H9 (cell line): ENCODE data around the gene CDK5. TPM values are rescaled to one million over a fixed set of nuclear protein-coding genes. Genes with fewer than 3 reads are reported as not detected.

ENCODE experiments used
- DNase-seq: peaks from one replicate; pipeline ENCODE4 v3.0.0-alpha.2; 2017
- H2AFZ ChIP-seq: one replicate; pipeline ENCODE4 v1.6.1; 2013; ENCODE audit warnings: mild to moderate bottlenecking, low read length, control low read depth, moderate library complexity
- H2AK5ac ChIP-seq: 2 replicates; pipeline ENCODE4 v1.6.1; 2013; ENCODE audit warnings: low read length, control low read depth, mixed read lengths; ENCODE audit not compliant: insufficient read length
- H2BK120ac ChIP-seq: one replicate; pipeline ENCODE4 v1.6.1; 2013; ENCODE audit warnings: low read depth, mild to moderate bottlenecking, low read length, control low read depth, inconsistent platforms; ENCODE audit not compliant: poor library complexity, severe bottlenecking
- H2BK12ac ChIP-seq: 2 replicates; pipeline ENCODE4 v1.6.1; 2013; ENCODE audit warnings: low read length, control low read depth, mixed read lengths, low read depth; ENCODE audit not compliant: insufficient read length
- H2BK15ac ChIP-seq: 2 replicates; pipeline ENCODE4 v1.6.1; 2013; ENCODE audit warnings: low read depth, low read length, control low read depth
- H2BK20ac ChIP-seq: one replicate; pipeline ENCODE4 v1.6.1; 2013; ENCODE audit warnings: low read depth, mild to moderate bottlenecking, low read length, control low read depth, inconsistent platforms; ENCODE audit not compliant: poor library complexity, severe bottlenecking
- H2BK5ac ChIP-seq: 2 replicates; pipeline ENCODE4 v1.6.1; 2013; ENCODE audit warnings: low read length, control low read depth, mixed read lengths; ENCODE audit not compliant: insufficient read length
- H3K14ac ChIP-seq: 2 replicates; pipeline ENCODE4 v1.6.1; 2013; ENCODE audit warnings: low read length, control low read depth; ENCODE audit not compliant: insufficient read depth
- H3K18ac ChIP-seq: 2 replicates; pipeline ENCODE4 v1.6.1; 2013; ENCODE audit warnings: low read depth, mild to moderate bottlenecking, mixed read lengths, low read length, control low read depth; ENCODE audit not compliant: insufficient read length
- H3K23ac ChIP-seq: 2 replicates; pipeline ENCODE4 v1.6.1; 2013; ENCODE audit warnings: low read length, control low read depth, mixed read lengths, low read depth; ENCODE audit not compliant: insufficient read length
- H3K23me2 ChIP-seq: 2 replicates; pipeline ENCODE4 v1.6.1; 2013; ENCODE audit warnings: low read depth, mild to moderate bottlenecking, mixed read lengths, low read length, control low read depth; ENCODE audit not compliant: insufficient read length, poor library complexity, severe bottlenecking
- H3K27ac ChIP-seq: 2 replicates; pipeline ENCODE4 v1.5.1; 2013; ENCODE audit warnings: low read length, control low read depth, mixed read lengths, low read depth; ENCODE audit not compliant: insufficient read length
- H3K27me3 ChIP-seq: 2 replicates; pipeline ENCODE4 v1.6.1; 2013; ENCODE audit warnings: low read length, control low read depth, inconsistent platforms; ENCODE audit not compliant: insufficient read depth
- H3K4ac ChIP-seq: 2 replicates; pipeline ENCODE4 v1.6.1; 2013; ENCODE audit warnings: low read depth, mild to moderate bottlenecking, control low read depth, inconsistent platforms, low read length, moderate library complexity
- H3K4me1 ChIP-seq: 2 replicates; pipeline ENCODE4 v1.6.1; 2013; ENCODE audit warnings: low read length, control low read depth, inconsistent platforms; ENCODE audit not compliant: insufficient read depth
- H3K4me2 ChIP-seq: 2 replicates; pipeline ENCODE4 v1.6.1; 2013; ENCODE audit warnings: low read length, control low read depth, mixed read lengths; ENCODE audit not compliant: insufficient read length, insufficient read depth
- H3K56ac ChIP-seq: 2 replicates; pipeline ENCODE4 v1.6.1; 2013; ENCODE audit warnings: low read depth, mild to moderate bottlenecking, mixed read lengths, low read length, control low read depth; ENCODE audit not compliant: insufficient read length
- H3K79me1 ChIP-seq: 2 replicates; pipeline ENCODE4 v1.6.1; 2013; ENCODE audit warnings: low read depth, mild to moderate bottlenecking, moderate library complexity, low read length, control low read depth, inconsistent platforms; ENCODE audit not compliant: insufficient read depth, poor library complexity, severe bottlenecking
- H3K79me2 ChIP-seq: 2 replicates; pipeline ENCODE4 v1.6.1; 2013; ENCODE audit warnings: low read length, control low read depth, inconsistent platforms; ENCODE audit not compliant: insufficient read depth
- H3K9ac ChIP-seq: 2 replicates; pipeline ENCODE4 v1.6.1; 2013; ENCODE audit warnings: low read length, control low read depth, mixed read lengths; ENCODE audit not compliant: insufficient read length; ENCODE audit errors: extremely low read depth
- H3K9me3 ChIP-seq: one replicate; pipeline ENCODE4 v1.6.1; 2013; ENCODE audit warnings: low read depth, low read length, inconsistent platforms; ENCODE audit not compliant: control insufficient read depth
- H3T11ph ChIP-seq: one replicate; pipeline ENCODE4 v1.6.1; 2013; ENCODE audit warnings: mild to moderate bottlenecking, low read length, control low read depth, inconsistent platforms
- H4K20me1 ChIP-seq: one replicate; pipeline ENCODE4 v1.6.1; 2013; ENCODE audit not compliant: control insufficient read depth, insufficient read length, insufficient read depth
- H4K5ac ChIP-seq: 2 replicates; pipeline ENCODE4 v1.6.1; 2013; ENCODE audit warnings: low read depth, mild to moderate bottlenecking, mixed read lengths, low read length, control low read depth; ENCODE audit not compliant: insufficient read length
- H4K8ac ChIP-seq: replicated peaks from 2 replicates; pipeline ENCODE4 v1.6.1; 2013; ENCODE audit warnings: low read length, control low read depth, mixed read lengths, low read depth; ENCODE audit not compliant: insufficient read length
- H4K91ac ChIP-seq: 2 replicates; pipeline ENCODE4 v1.6.1; 2013; ENCODE audit warnings: low read depth, mild to moderate bottlenecking, moderate library complexity, mixed read lengths, low read length, control low read depth; ENCODE audit not compliant: insufficient read length
- H3K27ac Mint-ChIP-seq, 3 experiments: 2 replicates in 2 of 3; 3 replicates in 1 of 3; pipeline ENCODE4 v1.8.0; 2020 to 2021; ENCODE audit warnings: mixed read lengths in 3 of 3, mild to moderate bottlenecking in 1 of 3, moderate library complexity in 1 of 3
- H3K27me3 Mint-ChIP-seq: 2 replicates; pipeline ENCODE4 v1.8.0; 2021; ENCODE audit warnings: low read depth, mild to moderate bottlenecking, moderate library complexity, mixed read lengths
- H3K36me3 Mint-ChIP-seq, 3 experiments: 2 replicates in 2 of 3; 3 replicates in 1 of 3; pipeline ENCODE4 v1.8.0; 2020 to 2021; ENCODE audit warnings: low read depth in 3 of 3, mixed read lengths in 3 of 3; ENCODE audit not compliant: insufficient read depth in 1 of 3
- H3K4me1 Mint-ChIP-seq, 2 experiments: 2 replicates each; pipeline ENCODE4 v1.8.0; 2020; ENCODE audit warnings: mixed read lengths in 2 of 2
- H3K4me3 Mint-ChIP-seq, 2 experiments: 2 replicates in 1 of 2; 3 replicates in 1 of 2; pipeline ENCODE4 v1.8.0; 2020 to 2021; ENCODE audit warnings: mild to moderate bottlenecking in 2 of 2, mixed read lengths in 2 of 2, moderate library complexity in 1 of 2
- H3K9me3 Mint-ChIP-seq, 2 experiments: 2 replicates in 1 of 2; 3 replicates in 1 of 2; pipeline ENCODE4 v1.8.0; 2020; ENCODE audit warnings: mild to moderate bottlenecking in 2 of 2, mixed read lengths in 2 of 2, moderate library complexity in 1 of 2
- CTCF ChIP-seq: fragments of 200-600 bp; sonication (generic); conservative IDR thresholded peaks from 3 replicates; pipeline ENCODE4 v1.8.0; 2021; ENCODE audit warnings: antibody characterized with exemption, mild to moderate bottlenecking
- WGBS: extraction: QIAGEN DNeasy Blood & Tissue Kit; methylation state at CpG from one replicate; pipeline ENCODE4 v1.1.7; 2013; ENCODE audit warnings: missing lambda C conversion rate, low lambda C conversion rate, mixed read lengths; ENCODE audit not compliant: insufficient read length; ENCODE audit errors: extremely low coverage; 5-methylcytosine and 5-hydroxymethylcytosine counted together
- total RNA-seq: library from RNA; stranded (reverse); gene quantifications from 2 replicates; pipeline ENCODE4 v1.2.1, GENCODE V29; 2021

Gene CDK5
- total RNA-seq, 1 experiment from 2014 or later, result 19.9 TPM

DNA sequence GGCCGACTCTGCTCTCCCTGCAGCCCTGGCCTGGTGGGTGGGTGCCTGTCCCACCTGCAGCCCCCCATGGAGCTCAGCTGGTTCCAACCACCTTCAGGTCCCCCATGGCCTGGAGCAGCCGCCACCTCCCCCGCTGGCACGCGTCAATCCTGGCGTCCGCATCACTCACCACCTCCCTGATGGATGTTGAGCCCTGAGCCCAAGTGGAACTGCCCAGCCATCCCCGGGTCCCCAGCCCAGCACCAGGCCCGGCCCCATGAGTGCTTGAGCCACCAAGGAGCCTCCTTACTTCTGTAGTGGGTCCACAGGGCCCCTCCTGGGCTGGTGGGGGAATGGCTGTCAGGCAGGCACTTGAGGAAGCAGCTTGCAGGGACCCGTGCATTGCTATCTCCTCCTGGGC is 43.2 kb upstream of the CDK5 start:
- no peaks in the 10 kb centered on the region; the same call in 1 of the 2 replicates for H3K27me3 Mint-ChIP-seq
- Histone ChIP-seq H2BK12ac (no peak overlapping the region), H3K27me3 (no peaks in the 10 kb centered on the region), H3K56ac (no peak overlapping the region), H4K8ac (no peak overlapping the region), H3K14ac (no peak overlapping the region; the same call in 1 of the 2 replicates), H3K9me3 (no peaks in the 10 kb centered on the region), H3K27ac (no peak overlapping the region), H3K18ac (no peak overlapping the region), H3K4me1 (peaks cover 13% of the 10 kb centered on the region), H2AFZ (no peak overlapping the region), H2BK120ac (no peak overlapping the region), H2BK20ac (no peak overlapping the region), H2BK15ac (no peak overlapping the region), H3K9ac (no peak overlapping the region), H3K23me2 (peaks cover 3% of the 10 kb centered on the region), H2BK5ac (no peak overlapping the region), H2AK5ac (no peak overlapping the region), H3K23ac (no peak overlapping the region), H4K20me1 (no peaks in the 10 kb centered on the region), H3K79me2 (peaks cover 8% of the 10 kb centered on the region; the same call in 1 of the 2 replicates), H3T11ph (no peak overlapping the region), H4K91ac (no peak overlapping the region), H4K5ac (no peak overlapping the region), H3K4ac (no peak overlapping the region), H3K79me1 (peaks cover 4% of the 10 kb centered on the region), H3K4me2 (no peak overlapping the region)
- no peak for DNase-seq
- peaks cover 25 to 37% of the 10 kb centered on the region in 2 experiments for H3K4me1 Mint-ChIP-seq
- peak overlapping the region in 1 of 3 experiments; percentile 72; a peak in 1 of 7 replicates for H3K27ac Mint-ChIP-seq
- no CpG with 5 or more reads among the region's 10 CpGs for WGBS
- TF ChIP-seq CTCF, result no peak
- H3K9me3 Mint-ChIP-seq, result no peaks in the 10 kb centered on the region
- H3K36me3 Mint-ChIP-seq, result peaks cover 0 to 14% (median 6%) of the 10 kb centered on the region in 3 experiments; a peak in 6 of 7 replicates
- H3K4me3 Mint-ChIP-seq, result no peak overlapping the region
